HEK293 (cell line): ENCODE data around the gene DOCK9.

Experiments
- CTCF ChIA-PET: fragments of 350-600 bp; formaldehyde crosslinking; extraction: SDS; loops from one replicate; lab custom pipeline; 2021; ENCODE audit warnings: antibody characterized with exemption; lab: Yijun Ruan, JAX
- POLR2A ChIA-PET: fragments of 300-600 bp; formaldehyde crosslinking; extraction: SDS; loops from one replicate; lab custom pipeline; 2020; ENCODE audit warnings: antibody characterized with exemption, inconsistent platforms; lab: Yijun Ruan, JAX
- H3K27ac ChIP-seq: fragments of 200-500 bp; sonication (Bioruptor generic); 2 replicates; pipeline ENCODE4 v1.5.1; 2014; ENCODE audit warnings: low read depth, low read length, control low read depth, inconsistent platforms; ENCODE audit errors: extremely low read depth
- H3K36me3 ChIP-seq, 2 experiments: fragments of 200-500 bp in 1 of 2; sonication (Bioruptor generic) in 1 of 2; 1 replicate in 1 of 2; 2 replicates in 1 of 2; pipeline ENCODE4 v1.5.1; 2014 to 2017; ENCODE audit warnings: inconsistent platforms in 2 of 2, low read length in 2 of 2; ENCODE audit not compliant: control insufficient read depth in 2 of 2, insufficient read depth in 1 of 2
- H3K4me1 ChIP-seq: fragments of 200-500 bp; sonication (Bioruptor generic); 2 replicates; pipeline ENCODE4 v1.5.1; 2014; ENCODE audit warnings: mild to moderate bottlenecking, low read length, inconsistent platforms; ENCODE audit not compliant: control insufficient read depth, insufficient read depth
- H3K4me3 ChIP-seq: 2 replicates; pipeline ENCODE4 v1.5.1; 2011; ENCODE audit warnings: low read depth, mild to moderate bottlenecking, control low read depth, low read length, moderate library complexity
- H3K9me3 ChIP-seq: fragments of 200-500 bp; sonication (Bioruptor generic); 2 replicates; pipeline ENCODE4 v1.5.1; 2014; ENCODE audit warnings: low read depth, low read length, inconsistent platforms; ENCODE audit not compliant: control insufficient read depth, insufficient read depth
- KLF7 ChIP-seq: fragments of 450-650 bp; formaldehyde crosslinking; IDR thresholded peaks from 2 replicates; pipeline ENCODE4 v1.5.1; 2016; ENCODE audit warnings: missing biosample characterization, missing genetic modification characterization, borderline replicate concordance
- MZF1 ChIP-seq: fragments of 450-650 bp; formaldehyde crosslinking; IDR thresholded peaks from 2 replicates; pipeline ENCODE4 v1.5.1; 2017; ENCODE audit warnings: missing biosample characterization, missing genetic modification characterization, borderline replicate concordance
- ZBTB17 ChIP-seq: fragments of 450-650 bp; formaldehyde crosslinking; IDR thresholded peaks from 2 replicates; pipeline ENCODE4 v1.5.1; 2016; ENCODE audit warnings: missing biosample characterization, missing genetic modification characterization
- ZBTB20 ChIP-seq: fragments of 450-650 bp; formaldehyde crosslinking; IDR thresholded peaks from 2 replicates; pipeline ENCODE4 v1.5.1; 2016; ENCODE audit warnings: missing biosample characterization, missing genetic modification characterization
- ZEB2 ChIP-seq: fragments of 450-650 bp; formaldehyde crosslinking; IDR thresholded peaks from 2 replicates; pipeline ENCODE4 v1.5.1; 2016; ENCODE audit warnings: missing biosample characterization, missing genetic modification characterization
- ZFP37 ChIP-seq: fragments of 450-650 bp; formaldehyde crosslinking; IDR thresholded peaks from 2 replicates; pipeline ENCODE4 v1.5.1; 2016; ENCODE audit warnings: missing biosample characterization, missing genetic modification characterization
- ZFP41 ChIP-seq: fragments of 450-650 bp; formaldehyde crosslinking; IDR thresholded peaks from 2 replicates; pipeline ENCODE4 v1.5.1; 2016; ENCODE audit warnings: missing biosample characterization, missing genetic modification characterization, borderline replicate concordance
- ZNF112 ChIP-seq: fragments of 450-650 bp; formaldehyde crosslinking; IDR thresholded peaks from 2 replicates; pipeline ENCODE4 v1.5.0; 2017; ENCODE audit warnings: missing biosample characterization, missing genetic modification characterization
- ZNF140 ChIP-seq: fragments of 450-650 bp; formaldehyde crosslinking; IDR thresholded peaks from 2 replicates; pipeline ENCODE4 v1.5.1; 2016; ENCODE audit warnings: missing biosample characterization, missing genetic modification characterization
- ZNF214 ChIP-seq: fragments of 450-650 bp; formaldehyde crosslinking; IDR thresholded peaks from 2 replicates; pipeline ENCODE4 v1.5.1; 2017; ENCODE audit warnings: missing biosample characterization, mild to moderate bottlenecking, missing genetic modification characterization, borderline replicate concordance
- ZNF292 ChIP-seq: fragments of 450-650 bp; formaldehyde crosslinking; IDR thresholded peaks from 2 replicates; pipeline ENCODE4 v1.5.1; 2016; ENCODE audit warnings: low read depth, missing biosample characterization, missing genetic modification characterization, borderline replicate concordance
- ZNF350 ChIP-seq: fragments of 450-650 bp; formaldehyde crosslinking; IDR thresholded peaks from 2 replicates; pipeline ENCODE4 v1.5.0; 2017; ENCODE audit warnings: missing biosample characterization, mild to moderate bottlenecking, missing genetic modification characterization
- ZNF37A ChIP-seq: fragments of 450-650 bp; IDR thresholded peaks from 2 replicates; pipeline ENCODE4 v1.5.1; 2018; ENCODE audit warnings: missing biosample characterization, missing genetic modification characterization
- ZNF416 ChIP-seq: fragments of 450-650 bp; formaldehyde crosslinking; IDR thresholded peaks from 2 replicates; pipeline ENCODE4 v1.5.1; 2016; ENCODE audit warnings: missing biosample characterization, missing genetic modification characterization
- ZNF48 ChIP-seq: fragments of 450-650 bp; formaldehyde crosslinking; IDR thresholded peaks from 2 replicates; pipeline ENCODE4 v1.5.1; 2016; ENCODE audit warnings: missing biosample characterization, missing genetic modification characterization
- ZNF558 ChIP-seq: fragments of 450-650 bp; formaldehyde crosslinking; IDR thresholded peaks from 2 replicates; pipeline ENCODE4 v1.5.1; 2016; ENCODE audit warnings: missing biosample characterization, missing genetic modification characterization
- ZNF621 ChIP-seq: fragments of 450-650 bp; formaldehyde crosslinking; IDR thresholded peaks from 2 replicates; pipeline ENCODE4 v1.5.1; 2017; ENCODE audit warnings: missing biosample characterization, missing genetic modification characterization
- ZNF624 ChIP-seq: fragments of 450-650 bp; formaldehyde crosslinking; IDR thresholded peaks from 2 replicates; pipeline ENCODE4 v1.5.1; 2017; ENCODE audit warnings: missing biosample characterization, missing genetic modification characterization
- ZNF626 ChIP-seq: fragments of 450-650 bp; sonication (Bioruptor Pico); formaldehyde crosslinking; IDR thresholded peaks from 2 replicates; pipeline ENCODE4 v1.5.1; 2018; ENCODE audit warnings: missing biosample characterization, missing genetic modification characterization, inconsistent platforms
- ZNF768 ChIP-seq: fragments of 450-650 bp; formaldehyde crosslinking; IDR thresholded peaks from 2 replicates; pipeline ENCODE4 v1.5.1; 2018; ENCODE audit warnings: missing biosample characterization, mild to moderate bottlenecking, missing genetic modification characterization
- TF ChIP-seq, protein P1 (sequence below): fragments of 450-650 bp; formaldehyde crosslinking; IDR thresholded peaks from 2 replicates; pipeline ENCODE4 v1.5.1; 2016; ENCODE audit warnings: missing biosample characterization, missing genetic modification characterization
- TF ChIP-seq, protein P2 (sequence below): fragments of 450-650 bp; formaldehyde crosslinking; IDR thresholded peaks from 2 replicates; pipeline ENCODE4 v1.5.1; 2016; ENCODE audit warnings: missing biosample characterization, missing genetic modification characterization
- TF ChIP-seq, protein P3 (sequence below): fragments of 450-650 bp; formaldehyde crosslinking; IDR thresholded peaks from 2 replicates; pipeline ENCODE4 v1.5.0; 2017; ENCODE audit warnings: missing biosample characterization, missing genetic modification characterization, borderline replicate concordance

Gene DOCK9

GRCh38 chr13:98989469-98990235 is 11.8 kb upstream of the DOCK9 start (continued):
- no peak for TF ChIP-seq MZF1 (tag by site-specific recombination)
- TF ChIP-seq ZEB2 = no peak
- no peak for TF ChIP-seq ZFP37 (tag by site-specific recombination)
- no peak for TF ChIP-seq ZNF112 (tag by site-specific recombination)
- no peak for TF ChIP-seq ZNF292 (tag by site-specific recombination)
- TF ChIP-seq, protein P1, sequence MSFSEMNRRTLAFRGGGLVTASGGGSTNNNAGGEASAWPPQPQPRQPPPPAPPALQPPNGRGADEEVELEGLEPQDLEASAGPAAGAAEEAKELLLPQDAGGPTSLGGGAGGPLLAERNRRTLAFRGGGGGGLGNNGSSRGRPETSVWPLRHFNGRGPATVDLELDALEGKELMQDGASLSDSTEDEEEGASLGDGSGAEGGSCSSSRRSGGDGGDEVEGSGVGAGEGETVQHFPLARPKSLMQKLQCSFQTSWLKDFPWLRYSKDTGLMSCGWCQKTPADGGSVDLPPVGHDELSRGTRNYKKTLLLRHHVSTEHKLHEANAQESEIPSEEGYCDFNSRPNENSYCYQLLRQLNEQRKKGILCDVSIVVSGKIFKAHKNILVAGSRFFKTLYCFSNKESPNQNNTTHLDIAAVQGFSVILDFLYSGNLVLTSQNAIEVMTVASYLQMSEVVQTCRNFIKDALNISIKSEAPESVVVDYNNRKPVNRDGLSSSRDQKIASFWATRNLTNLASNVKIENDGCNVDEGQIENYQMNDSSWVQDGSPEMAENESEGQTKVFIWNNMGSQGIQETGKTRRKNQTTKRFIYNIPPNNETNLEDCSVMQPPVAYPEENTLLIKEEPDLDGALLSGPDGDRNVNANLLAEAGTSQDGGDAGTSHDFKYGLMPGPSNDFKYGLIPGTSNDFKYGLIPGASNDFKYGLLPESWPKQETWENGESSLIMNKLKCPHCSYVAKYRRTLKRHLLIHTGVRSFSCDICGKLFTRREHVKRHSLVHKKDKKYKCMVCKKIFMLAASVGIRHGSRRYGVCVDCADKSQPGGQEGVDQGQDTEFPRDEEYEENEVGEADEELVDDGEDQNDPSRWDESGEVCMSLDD = no peak

- Histone ChIP-seq H3K4me1 (0 out of 2 replicates have a peak, but pooled peaks cover 2% of the 10 kb centered on the region), H3K9me3 (no peaks in the 10 kb centered on the region), H3K27ac (no peak overlapping the region), H3K4me3 (no peak overlapping the region), H3K36me3 (no peaks in the 10 kb centered on the region)
- CTCF ChIA-PET = no interaction called here
- TF ChIP-seq ZNF624 (no peak), ZNF48 (tag by site-specific recombination) (no peak), ZNF768 (tag by site-specific recombination) (no peak), ZNF416 (no peak), ZNF626 (tag by site-specific recombination) (no peak), ZNF214 (tag by site-specific recombination) (no peak), ZBTB20 (tag by site-specific recombination) (no peak), ZBTB17 (no peak), ZNF621 (no peak), ZNF140 (tag by site-specific recombination) (no peak), KLF7 (tag by site-specific recombination) (no peak), ZNF350 (tag by site-specific recombination) (no peak), ZNF37A (tag by site-specific recombination) (no peak), ZNF558 (tag by site-specific recombination) (no peak), ZFP41 (no peak), ZNF112 (tag by site-specific recombination) (no peak)
- TF ChIP-seq, protein P2, sequence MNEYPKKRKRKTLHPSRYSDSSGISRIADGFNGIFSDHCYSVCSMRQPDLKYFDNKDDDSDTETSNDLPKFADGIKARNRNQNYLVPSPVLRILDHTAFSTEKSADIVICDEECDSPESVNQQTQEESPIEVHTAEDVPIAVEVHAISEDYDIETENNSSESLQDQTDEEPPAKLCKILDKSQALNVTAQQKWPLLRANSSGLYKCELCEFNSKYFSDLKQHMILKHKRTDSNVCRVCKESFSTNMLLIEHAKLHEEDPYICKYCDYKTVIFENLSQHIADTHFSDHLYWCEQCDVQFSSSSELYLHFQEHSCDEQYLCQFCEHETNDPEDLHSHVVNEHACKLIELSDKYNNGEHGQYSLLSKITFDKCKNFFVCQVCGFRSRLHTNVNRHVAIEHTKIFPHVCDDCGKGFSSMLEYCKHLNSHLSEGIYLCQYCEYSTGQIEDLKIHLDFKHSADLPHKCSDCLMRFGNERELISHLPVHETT (tag by site-specific recombination) = no peak
- TF ChIP-seq, protein P3, sequence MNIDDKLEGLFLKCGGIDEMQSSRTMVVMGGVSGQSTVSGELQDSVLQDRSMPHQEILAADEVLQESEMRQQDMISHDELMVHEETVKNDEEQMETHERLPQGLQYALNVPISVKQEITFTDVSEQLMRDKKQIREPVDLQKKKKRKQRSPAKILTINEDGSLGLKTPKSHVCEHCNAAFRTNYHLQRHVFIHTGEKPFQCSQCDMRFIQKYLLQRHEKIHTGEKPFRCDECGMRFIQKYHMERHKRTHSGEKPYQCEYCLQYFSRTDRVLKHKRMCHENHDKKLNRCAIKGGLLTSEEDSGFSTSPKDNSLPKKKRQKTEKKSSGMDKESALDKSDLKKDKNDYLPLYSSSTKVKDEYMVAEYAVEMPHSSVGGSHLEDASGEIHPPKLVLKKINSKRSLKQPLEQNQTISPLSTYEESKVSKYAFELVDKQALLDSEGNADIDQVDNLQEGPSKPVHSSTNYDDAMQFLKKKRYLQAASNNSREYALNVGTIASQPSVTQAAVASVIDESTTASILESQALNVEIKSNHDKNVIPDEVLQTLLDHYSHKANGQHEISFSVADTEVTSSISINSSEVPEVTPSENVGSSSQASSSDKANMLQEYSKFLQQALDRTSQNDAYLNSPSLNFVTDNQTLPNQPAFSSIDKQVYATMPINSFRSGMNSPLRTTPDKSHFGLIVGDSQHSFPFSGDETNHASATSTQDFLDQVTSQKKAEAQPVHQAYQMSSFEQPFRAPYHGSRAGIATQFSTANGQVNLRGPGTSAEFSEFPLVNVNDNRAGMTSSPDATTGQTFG (tag by site-specific recombination) = no peak
- POLR2A ChIA-PET = no interaction called here
Observed at GRCh38 chr13:98988780-98989179, 10.9 kb upstream of the DOCK9 start.
